Effector CD8-positive, alpha-beta T cell (primary cell): Measurements from ENCODE around the gene NSF.

Experiments used
- DNase-seq: peaks from one replicate; lab custom pipeline; 2025; lab: John Stamatoyannopoulos, UW

Gene NSF

DNA sequence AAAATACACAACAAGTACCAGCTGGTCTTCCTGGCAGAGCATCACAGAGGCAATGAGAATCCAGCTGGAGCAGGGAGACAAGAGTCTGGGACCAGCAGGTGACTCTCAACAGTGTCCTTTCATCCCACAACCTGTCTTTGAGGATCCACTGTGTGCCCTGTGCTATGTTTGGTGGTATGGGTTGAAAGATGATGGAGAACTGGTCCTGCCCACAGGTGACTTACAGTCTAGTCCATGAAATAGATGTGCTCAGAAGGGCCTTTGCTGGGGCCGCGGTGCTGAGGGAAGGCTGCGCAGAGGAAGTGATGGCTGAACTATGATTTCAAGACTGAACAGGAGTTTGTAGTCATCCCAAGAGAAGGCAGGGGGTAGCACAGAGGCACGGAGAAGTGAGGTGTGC is 210.1 kb downstream of the NSF start:
- DNase-seq, result no peak

DNA sequence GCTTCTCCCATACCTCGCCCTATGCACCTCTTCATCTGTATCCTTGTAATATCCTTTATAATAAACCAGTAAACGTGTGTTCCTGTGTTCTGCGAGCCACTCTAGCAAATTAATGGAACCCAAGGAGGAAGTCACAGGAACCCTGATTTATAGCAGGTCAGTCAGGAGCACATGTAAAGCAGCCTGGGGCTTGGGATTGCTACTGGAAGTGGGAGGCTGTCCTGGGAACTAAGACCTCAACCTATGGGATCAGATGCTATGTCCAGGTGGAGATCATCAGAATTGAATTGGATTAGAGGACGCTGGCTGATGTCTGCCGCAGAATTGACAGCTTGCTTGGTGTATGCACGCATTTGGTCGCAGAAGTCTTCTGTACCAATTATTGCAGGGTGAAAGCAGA is 212.3 kb downstream of the NSF start:
- no peak for DNase-seq

DNA sequence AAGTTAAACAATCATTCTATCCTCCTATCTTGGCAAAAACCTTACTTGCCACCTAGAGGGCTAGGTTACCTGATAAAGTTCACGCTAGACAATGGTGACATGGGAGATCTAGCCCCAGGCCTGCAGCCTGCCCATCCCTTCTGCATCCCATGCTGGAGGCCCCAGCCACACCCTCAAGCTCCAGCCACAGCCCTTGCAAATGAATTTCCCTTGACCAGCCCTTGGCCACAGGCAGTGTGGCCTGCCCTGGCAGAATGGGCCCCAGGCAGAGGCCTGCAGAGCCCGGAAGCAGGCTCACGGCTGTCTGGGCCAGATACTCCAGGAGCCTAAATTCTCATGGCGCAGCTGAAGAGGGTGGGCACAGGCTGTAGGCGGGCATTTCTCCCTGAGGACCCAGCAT is 213.1 kb downstream of the NSF start:
- no peak for DNase-seq

DNA sequence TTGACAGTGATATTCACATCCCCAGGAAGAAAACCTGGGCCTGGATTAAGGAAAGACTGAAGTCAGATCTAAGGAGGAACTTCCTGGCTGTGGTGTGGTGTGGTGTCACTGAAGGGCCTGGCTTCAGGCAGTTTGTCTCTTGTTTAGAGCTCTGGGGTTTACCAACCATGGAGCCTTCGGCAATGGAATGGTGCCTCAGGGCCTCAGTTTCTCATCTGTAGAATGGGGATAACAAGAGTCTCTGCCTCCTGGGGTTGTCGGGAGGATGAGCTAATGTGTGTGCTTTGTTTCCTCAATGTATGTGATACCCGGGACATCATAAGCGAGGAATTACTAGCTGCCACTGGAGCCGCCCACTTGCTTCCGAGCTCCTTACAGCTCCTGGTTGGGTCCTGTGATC is 215.3 kb downstream of the NSF start:
- no peak for DNase-seq
